Fibroblast of pulmonary artery (primary cell): ENCODE measurements around the gene HIC1.

Experiments used
- DNase-seq: peaks from one replicate; pipeline ENCODE4 v3.0.0-alpha.2; 2010; ENCODE audit warnings: low read depth
- H3K4me3 ChIP-seq: replicated peaks from 2 replicates; pipeline ENCODE4 v1.5.1; 2011; ENCODE audit warnings: low read depth, mild to moderate bottlenecking, control low read depth, low read length, moderate library complexity
- TF ChIP-seq, protein P1 (sequence below): IDR thresholded peaks from 2 replicates; pipeline ENCODE4 v1.5.1; 2011; ENCODE audit warnings: mild to moderate bottlenecking, control low read depth, low read length, inconsistent platforms; ENCODE audit errors: missing control alignments

The HIC1 gene

DNA sequence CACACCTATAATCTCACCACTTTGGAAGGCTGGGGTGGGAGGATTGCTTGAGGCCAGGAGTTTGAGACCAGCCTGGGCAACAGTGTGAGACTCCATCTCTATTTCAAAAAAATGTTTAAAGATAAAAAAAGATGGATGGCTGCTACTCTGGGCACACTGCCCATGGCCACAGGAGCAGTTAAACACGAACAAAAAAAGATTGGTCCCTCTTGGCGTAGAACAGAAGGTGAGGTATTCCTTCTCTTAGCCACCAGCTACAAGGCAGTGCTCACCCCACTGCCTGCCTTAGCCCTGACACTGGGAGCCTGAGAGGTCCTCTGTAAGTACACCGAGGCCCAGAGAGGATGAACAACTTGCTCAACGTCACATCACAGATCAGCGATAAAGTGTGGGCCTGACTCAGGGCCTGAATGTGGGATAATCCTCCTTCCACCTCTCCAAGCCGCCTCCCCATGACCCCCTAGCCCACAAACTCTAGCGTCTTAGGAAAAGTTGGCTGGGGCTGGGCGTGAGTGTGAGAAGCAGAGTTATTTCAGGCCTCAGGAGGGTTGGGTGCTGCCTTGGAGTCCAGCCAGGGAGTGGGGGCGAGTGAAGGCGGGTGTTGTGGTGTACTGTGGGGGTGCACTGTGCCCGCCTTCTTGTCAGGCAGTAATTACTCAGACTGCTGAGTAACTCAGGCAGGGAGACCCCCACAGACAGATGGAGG, 27.2 kb upstream of the HIC1 start:
- DNase-seq = no peak
- no peak overlapping the region for H3K4me3 ChIP-seq
- TF ChIP-seq, protein P1, sequence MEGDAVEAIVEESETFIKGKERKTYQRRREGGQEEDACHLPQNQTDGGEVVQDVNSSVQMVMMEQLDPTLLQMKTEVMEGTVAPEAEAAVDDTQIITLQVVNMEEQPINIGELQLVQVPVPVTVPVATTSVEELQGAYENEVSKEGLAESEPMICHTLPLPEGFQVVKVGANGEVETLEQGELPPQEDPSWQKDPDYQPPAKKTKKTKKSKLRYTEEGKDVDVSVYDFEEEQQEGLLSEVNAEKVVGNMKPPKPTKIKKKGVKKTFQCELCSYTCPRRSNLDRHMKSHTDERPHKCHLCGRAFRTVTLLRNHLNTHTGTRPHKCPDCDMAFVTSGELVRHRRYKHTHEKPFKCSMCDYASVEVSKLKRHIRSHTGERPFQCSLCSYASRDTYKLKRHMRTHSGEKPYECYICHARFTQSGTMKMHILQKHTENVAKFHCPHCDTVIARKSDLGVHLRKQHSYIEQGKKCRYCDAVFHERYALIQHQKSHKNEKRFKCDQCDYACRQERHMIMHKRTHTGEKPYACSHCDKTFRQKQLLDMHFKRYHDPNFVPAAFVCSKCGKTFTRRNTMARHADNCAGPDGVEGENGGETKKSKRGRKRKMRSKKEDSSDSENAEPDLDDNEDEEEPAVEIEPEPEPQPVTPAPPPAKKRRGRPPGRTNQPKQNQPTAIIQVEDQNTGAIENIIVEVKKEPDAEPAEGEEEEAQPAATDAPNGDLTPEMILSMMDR = no peak

DNA sequence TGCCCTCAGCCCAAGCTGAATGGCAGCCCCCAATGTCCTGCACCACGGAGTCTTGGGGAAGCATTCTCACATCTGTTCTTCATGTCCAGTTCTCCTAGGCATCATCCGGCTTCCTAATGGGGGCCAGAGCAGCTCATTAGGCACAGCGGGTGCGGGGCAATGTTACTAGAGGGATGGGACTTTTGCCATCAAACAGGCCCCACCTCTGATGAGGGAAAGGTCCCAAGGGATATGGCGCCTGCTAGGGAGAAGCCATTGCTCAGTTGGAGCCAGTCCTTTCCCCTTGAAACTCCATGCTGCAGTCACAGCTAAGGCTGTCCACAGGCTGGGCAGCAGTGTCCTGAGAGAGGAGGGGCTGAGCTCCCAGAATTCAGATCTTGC, 26.7 kb upstream of the HIC1 start:
- H3K4me3 ChIP-seq = no peak overlapping the region
- no peak for DNase-seq
- TF ChIP-seq, protein P1 = no peak

DNA sequence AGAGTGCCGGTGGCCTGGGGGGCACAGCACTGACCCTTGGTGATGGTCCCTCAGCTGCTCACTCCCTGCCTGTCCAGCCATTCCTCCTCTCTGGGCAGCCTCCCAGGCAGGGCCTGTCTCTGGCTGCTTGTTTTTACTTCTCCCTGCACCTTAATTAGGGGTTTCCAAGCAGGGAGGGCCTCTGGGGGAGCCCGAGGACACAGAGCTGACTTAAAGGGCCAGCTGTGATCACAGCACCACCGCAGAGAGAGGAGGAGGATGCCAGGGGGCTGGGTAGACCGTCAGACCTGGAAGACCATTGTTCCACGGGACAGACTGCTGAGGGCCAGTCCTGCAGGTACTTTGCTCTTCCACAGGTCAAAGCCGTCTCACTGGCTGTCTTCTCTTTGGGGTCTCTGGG, 26.2 kb upstream of the HIC1 start:
- TF ChIP-seq, protein P1 = no peak
- DNase-seq = no peak
- no peak overlapping the region for H3K4me3 ChIP-seq

DNA sequence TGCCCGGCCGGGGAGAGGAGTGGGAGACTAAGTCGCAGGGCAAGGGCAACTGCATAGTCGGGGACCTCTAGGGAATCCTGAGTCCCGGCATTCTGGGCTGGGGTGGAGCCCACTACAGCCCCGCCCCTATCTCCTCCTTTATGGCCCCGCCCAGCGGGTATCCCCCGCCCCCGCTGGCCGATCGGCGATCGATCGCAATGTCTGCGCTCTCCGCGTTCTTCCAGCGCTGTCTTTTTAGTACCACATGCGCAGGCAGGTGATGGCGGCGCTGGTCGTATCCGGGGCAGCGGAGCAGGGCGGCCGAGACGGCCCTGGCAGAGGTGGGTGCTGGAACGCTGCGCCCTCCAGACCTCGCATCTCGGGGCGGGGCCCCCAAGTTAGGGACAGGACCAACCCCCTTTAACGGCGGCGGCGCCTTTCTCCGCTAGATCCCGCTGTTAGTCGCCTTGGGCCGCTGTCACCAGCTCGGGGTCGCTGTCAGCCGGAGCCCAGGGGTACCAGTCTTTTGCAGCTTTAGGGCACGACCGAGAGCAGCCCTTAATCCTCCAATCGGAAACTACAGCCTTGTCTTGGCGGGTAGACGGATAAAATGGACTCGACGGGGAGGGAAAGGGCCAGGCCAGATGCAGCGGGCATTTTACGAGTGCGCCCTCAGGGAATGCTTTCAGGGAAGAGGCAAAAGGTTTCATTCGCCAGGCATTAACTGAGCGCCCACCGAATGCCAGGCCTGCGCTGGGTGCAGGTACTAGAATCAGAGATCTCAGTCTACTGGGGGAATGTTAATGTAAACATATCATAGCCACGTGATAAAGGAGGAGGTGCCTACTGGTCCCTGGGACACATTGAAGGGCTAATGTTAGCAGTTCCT, 24.8 kb upstream of the HIC1 start, which contains the start of gene DPH1:
DPH1 (plus strand) TSS at position 243 of the 868 bp plus-strand sequence; CDS start at position 260, 17 bp downstream.
- TF ChIP-seq, protein P1 = no peak
- peak; percentile 90 for DNase-seq

DNA sequence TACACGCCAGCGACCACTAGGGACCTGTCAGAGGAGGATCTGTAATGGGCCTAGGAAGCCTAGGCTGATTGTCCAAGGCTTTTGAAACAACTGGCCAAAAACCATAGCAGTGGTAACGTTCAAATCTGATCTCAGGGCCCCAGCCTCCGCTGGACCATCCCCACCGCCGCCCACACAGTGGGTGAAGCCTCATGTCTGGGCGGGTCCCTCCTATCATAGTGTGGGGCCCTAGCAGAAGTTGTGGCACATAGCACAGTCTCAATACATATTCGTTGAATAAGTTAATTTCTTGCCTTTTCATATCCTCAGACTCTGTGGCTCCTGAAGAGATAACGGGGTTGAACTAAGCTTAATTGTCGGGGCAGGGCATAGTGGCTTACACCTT, 24.1 kb upstream of the HIC1 start:
- TF ChIP-seq, protein P1 = peak; percentile 71
- peak overlapping the region; percentile 100 for H3K4me3 ChIP-seq
- peak; percentile 92 for DNase-seq

More for the DNA sequence above, 24.8 kb upstream of the HIC1 start, which contains the start of gene DPH1:
- H3K4me3 ChIP-seq = peak within 1 kb of the TSS; percentile 100

DNA sequence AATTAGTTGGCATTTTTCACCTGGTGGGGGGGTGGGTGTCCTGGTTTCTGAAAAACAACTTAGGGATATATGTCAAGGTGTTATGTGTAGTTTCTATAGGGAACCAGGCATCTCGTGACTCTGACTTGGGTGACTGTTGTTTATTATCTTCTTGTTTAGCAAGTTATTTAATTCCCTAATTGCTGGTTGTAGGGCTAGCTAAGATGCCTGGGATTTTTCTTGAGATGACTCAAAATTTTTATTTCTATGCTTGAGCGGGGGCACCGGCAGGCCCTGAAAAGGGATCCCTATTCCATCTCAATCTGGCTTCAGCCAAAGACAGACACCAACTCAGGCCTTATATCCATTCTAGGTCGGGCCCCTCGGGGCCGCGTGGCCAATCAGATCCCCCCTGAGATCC, 21.8 kb upstream of the HIC1 start:
- TF ChIP-seq, protein P1 = no peak
- no peak for DNase-seq
- H3K4me3 ChIP-seq = no peak overlapping the region
